NCI-H345 treated with DMSO at 0.1 percent for 48 hours (cell line): ENCODE results near the gene HOXA13.

Experiments
- DNase-seq: peaks from one replicate; lab custom pipeline; 2025; ENCODE audit not compliant: unreplicated experiment; lab: John Stamatoyannopoulos, UW

HOXA13 gene

DNA sequence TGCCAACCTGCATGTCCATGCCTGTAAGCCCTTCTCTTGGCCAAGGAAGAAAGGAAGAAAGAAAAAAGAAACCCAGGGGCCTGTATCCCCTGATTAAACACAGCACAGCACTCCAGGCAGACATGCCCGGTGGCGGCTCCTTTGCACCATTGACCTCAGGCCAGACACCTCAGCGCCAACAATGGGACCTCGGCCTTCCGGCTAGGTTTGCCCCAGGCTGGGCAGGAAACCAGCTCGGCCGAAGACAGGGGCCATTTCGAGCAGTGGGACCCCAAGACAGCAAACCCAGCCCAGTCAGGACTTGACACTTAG, 28.6 kb downstream of the HOXA13 start:
- no peak for DNase-seq

DNA sequence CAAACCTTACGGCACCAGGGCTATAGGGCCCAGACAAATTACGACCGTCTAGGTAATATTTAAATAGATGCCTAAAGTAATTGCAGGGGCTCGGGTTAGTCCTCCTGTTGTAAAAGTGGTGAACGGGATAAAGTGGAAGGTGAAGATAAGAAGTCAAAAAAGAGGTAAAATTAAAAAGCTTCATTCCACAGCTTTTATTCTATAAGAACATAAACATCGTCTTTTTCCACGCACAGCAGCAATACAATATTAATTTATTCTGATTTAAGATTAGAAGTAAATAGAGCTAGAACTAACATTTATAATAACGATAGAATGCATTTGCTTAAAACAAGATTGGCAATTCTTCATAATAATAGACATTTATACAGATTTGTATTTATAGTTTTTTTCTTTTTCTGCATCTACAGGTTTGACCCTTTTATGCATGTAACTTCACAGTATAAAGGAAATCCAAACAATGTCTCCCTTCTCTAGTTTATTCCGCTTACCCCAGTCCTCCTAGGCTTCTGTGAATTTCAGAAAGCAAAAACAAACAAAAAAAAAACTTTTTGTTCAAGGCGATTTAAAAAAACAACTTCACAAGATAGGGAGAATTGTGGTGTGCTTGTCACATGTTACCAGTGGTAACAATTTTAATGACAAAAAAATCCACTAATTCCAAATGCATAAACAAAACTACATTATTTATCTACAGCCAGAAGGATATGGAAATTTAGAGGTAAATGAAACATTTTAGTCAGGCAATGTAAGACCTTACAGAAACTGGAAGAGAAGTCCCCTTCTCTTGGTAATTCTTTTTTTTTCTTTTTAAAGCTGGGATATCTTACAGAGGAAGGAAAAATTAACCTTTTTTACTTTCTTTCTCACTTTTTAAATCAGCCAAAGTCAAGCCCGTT, 29.2 kb downstream of the HOXA13 start:
- DNase-seq = no peak

- no peak for DNase-seq
Observed at GRCh38 chr7:27169658-27170425, 30.0 kb downstream of the HOXA13 start.

DNA sequence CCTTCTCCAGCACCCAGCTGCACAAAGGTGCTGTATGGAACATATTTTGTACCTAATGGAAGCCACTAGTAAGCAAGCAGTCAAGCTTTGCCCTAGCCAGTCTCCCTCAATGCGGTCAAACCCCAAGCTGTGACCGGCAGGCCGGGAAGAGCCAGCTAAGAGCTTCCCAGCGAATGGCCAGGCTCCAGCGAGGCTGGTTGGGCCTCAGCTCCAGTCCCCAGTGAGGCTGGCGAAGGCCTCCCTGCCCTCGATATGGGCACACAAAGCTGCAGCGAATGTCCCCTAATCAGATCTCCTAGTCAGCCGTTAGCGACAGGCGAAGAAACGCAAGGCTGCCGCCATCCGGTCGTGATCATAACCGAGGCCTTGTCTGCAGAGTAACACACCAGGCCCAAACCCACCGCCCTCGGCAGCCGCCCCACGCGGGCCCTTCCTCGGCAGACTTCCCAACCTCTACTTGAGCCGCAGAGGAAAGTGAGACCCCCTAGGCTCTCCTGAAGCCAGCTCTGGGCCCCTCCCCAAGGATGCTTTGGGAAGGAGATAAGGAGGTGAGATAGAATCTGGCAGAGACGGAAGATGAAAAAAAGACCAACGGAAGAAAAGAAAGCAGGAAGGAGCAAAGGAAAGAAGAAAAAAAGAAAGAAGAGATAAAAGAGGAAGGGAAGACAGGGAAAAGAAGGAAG, 31.5 kb downstream of the HOXA13 start:
- no peak for DNase-seq

DNA sequence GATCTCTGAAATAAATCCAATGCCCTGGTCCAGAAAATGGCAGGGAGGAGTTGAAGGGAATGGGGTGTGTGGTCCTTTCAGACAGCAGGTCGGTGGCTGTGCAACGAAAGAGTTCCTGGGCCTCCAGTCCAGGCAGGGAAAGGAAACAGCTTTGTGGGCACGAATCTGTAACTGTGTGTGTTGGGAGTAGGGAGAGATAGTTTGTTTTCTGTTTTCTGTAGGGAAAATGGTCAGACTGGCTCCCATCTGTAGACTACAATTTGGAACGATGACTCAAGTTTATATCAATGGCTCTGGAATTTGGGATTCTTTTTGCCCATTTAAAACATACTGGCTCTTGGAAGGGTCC, 32.0 kb downstream of the HOXA13 start:
- DNase-seq = no peak

GRCh38 chr7:27166531-27167505, 33.1 kb downstream of the HOXA13 start:
- no peak for DNase-seq

DNA sequence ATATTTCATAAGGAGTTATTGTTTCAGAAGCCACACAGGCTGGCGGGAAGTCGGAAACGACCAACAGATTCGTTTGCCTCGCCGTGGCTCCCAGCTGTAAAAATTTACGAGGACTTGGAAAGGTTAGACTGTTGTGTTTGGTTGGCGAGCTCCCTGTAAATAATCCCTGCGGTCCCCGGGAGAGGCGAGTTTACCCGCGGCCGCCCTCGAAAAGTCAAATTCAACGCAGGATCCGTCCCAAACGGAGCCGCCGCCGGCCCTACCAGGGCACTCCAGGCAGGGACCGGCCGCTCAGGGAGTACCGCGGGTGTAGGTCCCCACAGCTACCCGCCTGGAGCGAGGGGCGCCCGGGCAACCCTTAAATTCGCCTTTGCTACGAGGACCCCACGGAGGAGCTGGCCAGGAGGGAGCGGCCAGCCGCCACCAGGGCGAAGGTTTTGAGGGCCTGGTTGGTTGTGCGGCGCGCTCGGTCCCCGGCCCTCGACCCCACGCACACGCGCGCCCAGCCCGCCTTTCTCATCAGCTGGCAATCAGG, 33.8 kb downstream of the HOXA13 start:
- DNase-seq = no peak

DNA sequence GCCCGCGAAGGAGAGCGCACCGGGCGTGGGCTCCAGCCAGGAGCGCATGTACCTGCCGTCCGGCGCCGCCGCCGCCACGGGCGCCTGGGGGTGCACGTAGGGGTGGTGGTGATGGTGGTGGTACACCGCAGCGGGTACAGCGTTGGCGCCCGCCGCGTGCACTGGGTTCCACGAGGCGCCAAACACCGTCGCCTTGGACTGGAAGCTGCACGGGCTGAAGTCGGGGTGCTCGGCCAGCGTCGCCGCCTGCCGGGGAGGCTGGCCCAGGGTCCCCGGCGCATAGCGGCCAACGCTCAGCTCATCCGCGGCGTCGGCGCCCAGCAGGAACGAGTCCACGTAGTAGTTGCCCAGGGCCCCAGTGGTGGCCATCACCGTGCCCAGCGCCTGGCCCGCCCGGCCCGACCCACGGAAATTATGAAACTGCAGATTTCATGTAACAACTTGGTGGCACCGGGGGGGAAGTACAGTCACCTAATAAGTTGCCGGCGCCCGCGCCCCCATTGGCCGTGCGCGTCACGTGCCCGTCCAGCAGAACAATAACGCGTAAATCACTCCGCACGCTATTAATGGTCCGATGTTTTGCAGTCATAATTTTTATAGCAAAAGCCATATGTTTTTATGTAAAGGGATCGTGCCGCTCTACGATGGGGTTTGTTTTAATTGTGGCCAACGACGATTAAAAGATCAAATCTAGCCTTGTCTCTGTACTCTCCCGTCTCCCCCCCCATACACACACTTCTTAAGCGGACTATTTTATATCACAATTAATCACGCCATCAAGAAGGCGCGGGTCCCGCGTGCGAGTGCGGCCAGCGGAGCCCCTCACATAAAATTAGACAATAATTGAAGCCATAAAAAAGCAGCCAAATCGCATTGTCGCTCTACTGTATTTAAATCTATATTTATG, 34.5 kb downstream of the HOXA13 start, which contains the start of gene HOXA9:
HOXA9 (minus strand) TSS at position 449 of the 907 bp plus-strand sequence; CDS start at position 369, 80 bp downstream.
- DNase-seq = no peak

GRCh38 chr7:27164367-27165088, 35.4 kb downstream of the HOXA13 start:
- DNase-seq = no peak

DNA sequence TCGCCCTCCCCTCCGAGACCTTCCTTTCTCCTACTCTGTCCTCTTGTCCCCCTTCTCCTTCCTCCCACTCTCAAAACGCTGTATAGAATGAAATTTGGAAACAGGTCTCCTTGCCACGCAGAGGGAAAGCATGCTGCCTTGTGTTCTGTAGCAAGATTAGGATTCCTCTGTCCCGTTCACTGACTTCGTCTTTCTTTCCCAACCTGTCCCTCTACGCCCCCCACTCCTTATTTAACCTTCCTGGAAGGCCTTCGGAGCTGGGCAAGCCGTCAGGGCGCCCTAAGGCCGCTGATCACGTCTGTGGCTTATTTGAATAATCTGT, 35.9 kb downstream of the HOXA13 start:
- DNase-seq = no peak

GRCh38 chr7:27163288-27164044, 36.4 kb downstream of the HOXA13 start:
- DNase-seq = no peak

DNA sequence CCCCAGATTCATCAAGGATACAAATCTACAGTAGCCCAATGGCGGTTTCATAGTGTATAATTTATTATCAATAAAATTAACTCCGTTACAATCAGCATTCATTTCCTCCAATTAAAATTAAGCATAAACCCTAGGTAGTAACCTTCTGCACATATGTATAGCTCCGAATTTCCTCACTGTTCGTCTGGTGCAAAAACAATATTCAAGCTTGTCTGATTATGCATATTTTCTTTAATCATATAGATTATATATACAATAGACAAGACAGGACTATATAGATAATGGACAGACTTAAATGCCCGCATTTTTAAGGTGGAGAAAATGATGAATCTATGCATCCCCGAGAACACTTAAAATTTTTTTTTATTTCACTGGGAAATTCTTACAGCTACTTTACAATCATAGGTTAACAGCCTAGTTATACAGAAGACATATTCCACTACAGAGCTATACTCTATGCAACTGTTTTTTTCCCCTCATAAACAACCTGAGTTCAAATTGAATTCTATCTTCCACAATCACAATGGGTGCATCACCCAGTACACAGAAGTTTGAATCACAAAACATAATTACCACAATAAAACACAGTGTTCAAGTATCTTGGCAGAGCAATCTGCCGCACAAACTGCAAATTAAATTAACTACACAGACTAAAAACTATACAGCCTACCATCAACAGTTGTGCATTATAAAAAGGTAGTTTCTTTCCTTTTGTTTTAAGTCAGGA, 37.2 kb downstream of the HOXA13 start:
- no peak for DNase-seq

DNA sequence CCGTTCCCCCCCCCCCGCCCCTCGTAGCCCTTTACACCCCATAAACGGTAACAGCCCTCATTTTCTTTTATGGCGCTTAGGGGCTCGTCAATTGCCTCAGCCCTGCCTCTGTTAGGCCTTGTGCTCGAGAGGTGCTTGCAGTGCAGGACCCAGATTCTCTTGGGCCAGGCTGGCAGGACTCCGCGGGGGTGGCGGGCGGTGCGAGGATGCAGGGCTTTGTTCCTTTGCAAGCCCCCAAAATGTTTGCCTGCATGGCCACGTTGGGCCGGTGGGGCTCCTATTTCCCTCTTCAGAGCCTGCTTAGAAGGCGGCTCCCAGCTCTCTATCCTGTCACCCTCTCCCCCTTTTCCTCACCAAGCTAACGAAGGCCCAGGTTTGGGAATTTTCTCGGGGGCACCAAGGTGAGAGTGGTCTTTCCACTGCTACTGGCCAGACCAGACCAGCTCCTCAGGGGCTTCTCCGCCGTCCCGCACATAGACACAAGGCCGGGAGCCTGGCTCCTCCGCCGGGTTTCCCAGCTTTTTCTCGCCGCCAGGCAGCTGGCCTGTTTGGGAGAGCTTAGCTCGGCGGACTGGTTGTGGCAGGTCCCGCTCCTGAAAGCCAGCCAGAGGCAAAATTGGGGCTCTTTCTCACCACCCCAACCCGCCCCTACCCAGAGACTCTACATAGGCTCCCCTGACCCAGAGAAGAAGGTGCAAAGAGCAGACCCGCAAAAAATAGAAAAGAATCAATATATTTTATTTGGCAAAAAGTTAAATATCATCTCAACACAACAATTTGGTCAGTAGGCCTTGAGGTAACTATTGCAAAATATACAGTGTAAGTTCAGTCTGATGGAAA, 38.0 kb downstream of the HOXA13 start:
- no peak for DNase-seq

DNA sequence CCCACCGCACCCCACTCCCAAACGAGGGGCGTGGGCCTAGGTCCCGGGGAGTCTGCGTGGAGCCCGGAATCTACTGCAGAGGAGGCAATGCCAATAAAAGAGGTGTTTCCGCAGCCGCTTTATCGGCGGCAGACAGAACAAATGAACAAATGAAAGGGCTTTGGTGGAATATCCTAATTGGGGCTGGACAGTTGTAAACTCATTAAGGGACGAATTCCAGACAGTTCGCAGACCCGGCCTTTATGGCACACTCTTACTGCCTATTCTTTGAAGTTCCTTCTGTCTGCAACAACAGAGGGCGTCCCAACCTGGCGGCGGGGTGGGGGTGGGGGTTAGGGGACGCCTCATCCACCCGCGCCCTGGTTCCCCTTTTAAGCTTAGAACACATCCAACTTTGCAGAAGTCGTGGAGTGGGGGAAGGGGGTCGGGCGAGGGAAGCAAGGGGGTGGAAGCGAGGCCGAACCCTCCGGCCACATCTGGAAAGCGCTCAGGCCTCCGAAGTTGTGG, 38.6 kb downstream of the HOXA13 start:
- no peak for DNase-seq

DNA sequence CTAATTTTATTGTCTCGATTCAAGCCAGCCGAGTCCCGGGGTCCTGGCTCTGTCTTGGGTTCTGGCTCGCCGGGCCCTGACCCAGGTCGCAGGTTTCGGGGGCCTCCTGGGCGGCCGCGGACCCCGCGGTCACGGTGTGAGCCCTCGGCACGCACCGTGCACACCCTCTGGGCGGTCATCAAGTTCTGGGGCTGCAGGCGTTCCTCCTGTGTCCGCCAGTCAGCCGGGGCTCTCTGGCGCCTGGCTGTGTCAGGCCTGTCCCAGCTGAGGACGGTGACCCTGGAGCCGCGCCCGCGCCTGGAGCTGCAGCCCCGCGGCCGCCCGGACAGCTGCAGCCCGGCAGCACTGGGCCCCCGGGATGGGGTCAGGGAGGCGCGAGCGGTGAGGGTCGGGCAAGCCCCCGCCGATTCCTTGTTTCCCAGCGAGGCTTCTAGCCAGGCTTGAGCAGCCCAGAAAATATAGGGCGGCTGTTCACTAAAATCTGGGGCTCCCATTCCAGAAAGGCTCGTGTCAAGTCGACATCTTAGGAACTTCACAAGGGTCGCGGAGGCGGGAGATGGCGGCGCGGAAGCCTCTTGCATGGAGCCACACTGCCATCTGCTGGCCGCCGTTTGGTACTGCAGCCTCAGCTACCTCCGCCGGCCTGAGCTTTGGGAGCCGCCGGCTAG, 39.2 kb downstream of the HOXA13 start:
- DNase-seq = peak; percentile 50

DNA sequence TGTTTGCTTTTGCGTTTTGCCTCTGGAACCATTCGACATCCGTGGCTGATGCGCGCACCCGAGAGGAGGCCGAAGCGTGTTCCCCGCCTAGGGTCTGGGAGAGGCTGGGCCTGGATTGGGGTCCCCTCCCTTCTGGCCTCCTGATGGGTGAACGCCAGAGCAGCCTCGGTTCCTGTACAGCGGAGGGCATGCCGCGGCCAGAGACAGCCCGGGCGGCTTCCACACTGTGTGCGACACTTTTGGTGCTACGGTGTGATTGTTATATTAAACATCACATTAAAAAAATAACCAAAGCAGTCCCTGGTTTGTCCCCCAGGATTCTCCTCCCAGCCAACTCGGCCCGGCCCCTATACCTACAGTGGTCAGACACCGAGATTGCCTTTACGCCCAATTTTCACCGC, 39.7 kb downstream of the HOXA13 start:
- no peak for DNase-seq
